NCI-H2171 treated with DMSO at 0.1 percent for 48 hours (cell line): ENCODE results near the gene UBA5.

ENCODE experiments used
- DNase-seq: peaks from one replicate; lab custom pipeline; 2025; lab: John Stamatoyannopoulos, UW

The UBA5 gene

DNA sequence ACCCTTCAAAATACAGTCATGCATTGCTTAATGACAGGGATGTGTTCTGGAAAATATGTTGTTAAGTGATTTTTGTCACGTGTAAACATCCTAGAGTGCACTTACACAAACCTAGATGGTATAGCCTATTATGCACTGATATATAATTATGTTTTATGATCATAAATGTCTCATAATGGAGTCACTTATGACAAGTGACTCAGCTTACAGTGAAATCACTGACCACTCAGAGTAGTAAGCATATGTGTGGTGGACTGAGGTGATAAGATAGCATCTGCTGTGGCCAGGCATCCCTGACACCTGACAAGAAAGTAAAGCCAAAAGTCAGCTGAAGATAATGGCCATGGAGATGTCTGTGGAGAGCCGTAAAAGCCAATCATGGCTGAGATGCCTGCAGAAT, 5.9 kb upstream of the UBA5 start:
- DNase-seq = no peak

GRCh38 chr3:132654721-132655120, 5.4 kb upstream of the UBA5 start:
- no peak for DNase-seq

DNA sequence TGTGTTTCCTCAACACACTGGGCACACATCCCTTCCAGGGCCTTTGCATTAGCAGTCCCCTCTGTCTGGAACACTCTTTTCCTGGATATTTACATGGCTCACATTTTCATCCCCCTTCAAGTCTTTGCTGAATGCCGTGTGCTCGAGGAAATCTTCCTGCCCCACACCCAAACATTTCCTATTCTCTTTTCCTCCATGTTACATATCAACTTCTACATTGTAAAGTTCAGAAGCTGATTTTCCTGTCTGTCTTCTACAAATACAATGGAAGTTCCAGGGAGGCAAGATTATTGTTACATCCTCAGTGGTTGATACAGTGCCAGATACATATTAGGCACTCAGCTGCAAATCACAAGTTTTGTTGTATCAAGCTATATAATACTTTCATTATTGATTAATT, 4.7 kb upstream of the UBA5 start:
- no peak for DNase-seq

- no peak for DNase-seq
Observed at GRCh38 chr3:132657869-132658747, 2.0 kb upstream of the UBA5 start.

- DNase-seq = peak; percentile 76
Observed at GRCh38 chr3:132659000-132659364, 1.1 kb upstream of the UBA5 start.

DNA sequence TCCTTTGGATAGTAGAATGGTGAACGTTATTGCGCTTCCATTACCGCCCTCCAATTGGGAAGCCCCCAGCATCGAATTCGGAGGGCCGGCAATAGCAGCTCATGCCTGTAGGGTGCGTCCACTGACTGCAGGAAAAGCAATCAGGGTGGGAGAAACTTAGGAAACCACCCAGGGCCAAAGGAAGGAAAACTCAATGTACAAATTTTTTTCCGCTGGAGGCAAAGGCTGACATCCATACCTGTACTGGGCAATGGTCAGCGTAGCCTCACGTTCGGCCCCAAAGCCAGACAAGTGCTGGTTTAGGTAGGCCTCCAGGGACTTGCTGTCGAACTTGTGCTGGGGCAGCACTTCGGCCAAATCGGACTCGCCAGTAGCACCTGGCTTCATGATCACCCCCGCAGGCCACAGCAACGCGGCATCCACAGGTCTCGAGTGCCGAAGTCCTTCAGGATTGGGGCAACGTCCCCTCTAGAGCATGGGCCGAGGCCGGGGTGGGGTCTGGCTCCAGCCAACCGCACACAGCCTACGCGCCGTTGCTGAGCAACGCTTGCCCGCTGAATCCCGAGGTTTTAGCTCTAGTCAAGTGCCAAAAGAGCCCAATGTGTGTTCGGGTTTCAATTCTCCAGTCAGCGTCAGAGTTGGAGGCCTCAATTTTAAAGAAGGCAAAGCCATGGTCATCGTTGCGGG, 621 bp upstream of the UBA5 start, which contains the start of gene ACAD11:
TSS of gene ACAD11 (minus strand) at position 445 of the 687 bp plus-strand sequence. CDS start at position 387, 58 bp downstream.
- DNase-seq = peak; percentile 76

DNA sequence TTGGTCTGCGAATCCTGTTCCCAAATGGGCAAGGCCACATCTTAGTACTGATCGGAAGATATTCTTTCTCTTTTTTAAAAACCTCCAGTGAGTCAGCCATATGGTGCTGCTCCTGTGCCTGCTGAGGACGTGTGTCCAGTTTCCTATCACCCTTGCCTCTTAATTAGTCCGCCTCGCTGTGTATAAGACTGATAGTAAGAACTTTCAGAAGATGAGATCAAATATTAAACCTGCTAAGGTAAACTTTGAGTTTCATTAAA, 612 bp downstream of the UBA5 start:
- DNase-seq = no peak

DNA sequence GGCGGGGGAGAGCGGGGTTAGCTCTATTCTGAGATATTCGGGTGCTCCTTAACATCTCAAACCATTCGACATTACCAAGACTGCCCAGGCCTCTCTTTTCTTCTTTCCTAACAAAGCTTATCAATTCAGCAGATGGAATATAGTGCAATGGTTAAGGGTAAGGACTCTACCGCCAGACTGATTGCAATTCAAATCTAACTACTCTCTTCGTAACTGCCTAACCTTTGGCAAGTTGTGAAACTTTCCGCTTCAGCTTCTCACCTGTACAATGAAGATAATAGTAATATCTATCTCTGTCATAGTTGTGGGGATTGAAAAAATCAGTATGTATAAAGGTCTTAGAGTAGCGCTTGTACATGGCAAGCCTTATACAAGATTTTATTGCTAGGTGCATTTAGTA, 972 bp downstream of the UBA5 start:
- DNase-seq = no peak

- no peak for DNase-seq
Observed at GRCh38 chr3:132662212-132662611, 2.1 kb downstream of the UBA5 start.

DNA sequence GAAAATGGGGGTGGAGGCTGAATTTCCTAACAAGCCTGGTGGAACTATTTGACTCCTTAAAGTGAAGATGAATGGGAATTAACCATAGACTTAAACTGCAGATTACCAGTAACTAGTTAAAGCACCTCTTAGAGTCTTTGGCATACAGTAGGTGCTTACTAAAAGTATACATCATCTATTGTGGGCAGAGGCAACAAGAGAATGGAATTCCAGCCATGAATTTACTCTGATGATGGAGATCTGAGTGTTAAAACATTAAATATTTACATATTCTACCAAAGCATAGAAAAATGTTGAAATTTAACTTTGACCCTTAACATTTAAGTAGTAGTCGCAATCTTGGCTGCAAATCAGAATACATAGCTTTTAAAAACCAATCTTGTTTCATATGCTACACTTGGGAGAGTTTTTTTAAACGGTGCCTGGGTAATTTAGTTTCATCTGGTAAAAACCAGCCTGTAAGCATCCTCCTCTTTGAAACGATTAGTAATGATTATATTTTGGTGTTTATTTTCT, 5.2 kb downstream of the UBA5 start:
- no peak for DNase-seq

DNA sequence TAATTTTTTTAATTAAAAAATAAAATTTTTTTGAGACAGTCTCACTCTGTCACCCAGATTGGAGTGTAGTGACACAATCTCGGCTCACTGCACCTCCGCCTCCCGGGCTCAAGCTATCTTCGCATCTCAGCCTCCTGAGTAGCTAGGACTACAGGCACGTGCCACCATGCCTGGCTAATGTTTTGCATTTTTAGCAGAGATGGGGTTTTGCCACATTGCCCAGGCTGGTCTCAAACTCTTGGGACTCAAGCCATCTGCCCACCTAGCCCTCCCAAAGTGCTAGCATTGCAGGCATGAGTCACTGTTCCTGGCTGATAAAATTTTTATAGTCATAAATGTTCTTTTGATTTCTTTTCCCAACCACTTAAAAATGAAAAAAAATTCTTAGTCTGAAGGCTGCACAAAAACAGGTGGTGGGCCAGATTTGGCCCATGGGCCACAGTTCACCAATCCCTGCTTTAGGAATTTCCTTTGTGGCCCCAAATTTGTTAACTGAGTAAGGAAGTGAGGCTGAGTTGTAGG, 9.2 kb downstream of the UBA5 start:
- no peak for DNase-seq

- no peak for DNase-seq
Observed at GRCh38 chr3:132675408-132675807, 15.3 kb downstream of the UBA5 start.

- no peak for DNase-seq
Observed at GRCh38 chr3:132679911-132680310, 19.8 kb downstream of the UBA5 start.

DNA sequence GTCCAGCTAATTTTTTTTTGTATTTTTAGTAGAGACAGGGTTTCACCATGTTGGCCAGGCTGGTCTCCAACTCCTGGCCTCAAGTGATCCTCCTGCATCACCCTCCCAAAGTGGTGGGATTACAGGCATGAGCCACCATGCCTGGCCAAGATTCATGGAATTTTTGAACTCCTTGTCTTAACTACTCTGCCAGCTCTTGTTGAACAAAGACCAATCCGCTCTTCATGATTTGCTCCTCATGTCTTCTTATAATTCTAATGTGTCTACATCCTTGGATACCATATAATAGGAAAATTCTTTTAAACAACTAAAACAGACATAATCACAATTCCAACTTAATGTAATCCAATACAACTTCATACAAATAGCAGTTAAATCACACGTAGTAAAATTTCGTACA, 21.3 kb downstream of the UBA5 start:
- DNase-seq = no peak

GRCh38 chr3:132682201-132682600, 22.1 kb downstream of the UBA5 start:
- DNase-seq = no peak

GRCh38 chr3:132690040-132690439, 29.9 kb downstream of the UBA5 start:
- DNase-seq = no peak

DNA sequence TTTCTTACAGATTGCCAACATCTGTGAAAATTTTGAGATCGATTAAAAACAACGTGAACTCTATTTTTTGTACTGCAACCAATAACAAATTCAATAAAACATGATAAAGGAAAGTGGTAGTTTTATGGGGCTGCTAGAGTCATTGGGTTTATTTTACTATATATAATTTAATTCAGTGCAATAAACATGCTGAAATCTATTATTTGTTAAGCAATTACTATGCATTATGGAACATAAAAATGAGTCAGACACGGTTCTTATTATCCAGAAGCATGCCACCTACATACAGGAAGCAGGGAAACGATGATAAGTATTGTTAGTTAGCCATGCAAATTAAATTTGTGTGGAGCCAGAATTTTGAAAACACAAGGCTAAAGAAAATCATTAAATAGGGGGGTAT, 34.9 kb downstream of the UBA5 start:
- no peak for DNase-seq

- no peak for DNase-seq
Observed at GRCh38 chr3:132695422-132695821, 35.3 kb downstream of the UBA5 start.

- no peak for DNase-seq
Observed at GRCh38 chr3:132703733-132704132, 43.6 kb downstream of the UBA5 start.

DNA sequence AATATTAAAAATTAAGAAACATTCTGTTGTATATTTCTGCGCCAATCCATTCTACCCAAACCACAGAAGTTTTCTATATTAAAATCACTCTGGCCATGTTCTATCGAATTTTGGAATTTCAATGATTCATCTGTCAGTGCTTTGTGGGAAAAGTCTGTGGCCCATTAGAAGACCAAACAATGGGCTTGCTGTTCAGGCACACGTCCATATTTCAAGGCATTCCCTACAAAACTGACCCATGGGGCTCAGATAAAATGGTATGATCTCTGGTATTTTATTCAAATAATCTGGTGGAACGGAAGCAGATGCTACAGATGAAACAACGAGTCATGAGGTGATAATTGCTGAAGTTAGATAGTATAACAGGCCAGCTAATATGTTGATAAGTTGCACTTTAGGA, 49.6 kb downstream of the UBA5 start:
- DNase-seq = no peak

GRCh38 chr3:132710311-132710710, 50.2 kb downstream of the UBA5 start:
- no peak for DNase-seq

- DNase-seq = no peak
Observed at GRCh38 chr3:132713977-132714727, 54.0 kb downstream of the UBA5 start.

GRCh38 chr3:132716372-132716771, 56.2 kb downstream of the UBA5 start:
- no peak for DNase-seq
